D721Med (cell line): Measurements from ENCODE around the gene RBM47.

Experiments used
- DNase-seq: peaks from one replicate; pipeline ENCODE4 v3.0.0; 2011; ENCODE audit warnings: low spot score; ENCODE audit not compliant: insufficient read length
- FAIRE-seq: peaks from 2 replicates; lab custom pipeline; 2011; peaks lifted over from hg19 to GRCh38; lab: Jason Lieb, UNC
- CTCF ChIP-seq: IDR thresholded peaks from 2 replicates; pipeline ENCODE4 v1.5.1; 2012; ENCODE audit warnings: mild to moderate bottlenecking, control low read depth; ENCODE audit not compliant: insufficient read depth; ENCODE audit errors: missing control alignments

The RBM47 gene

GRCh38 chr4:40506066-40506465 is 123.6 kb downstream of the RBM47 start:
- TF ChIP-seq CTCF: no peak
- no peak for DNase-seq
- FAIRE-seq: no peak

GRCh38 chr4:40502934-40503333 is 126.7 kb downstream of the RBM47 start:
- FAIRE-seq (no peak), DNase-seq (no peak)
- no peak for TF ChIP-seq CTCF

GRCh38 chr4:40502220-40502619 is 127.4 kb downstream of the RBM47 start:
- no peak for TF ChIP-seq CTCF
- no peak for FAIRE-seq
- no peak for DNase-seq

- no peak for TF ChIP-seq CTCF
- DNase-seq (no peak), FAIRE-seq (no peak)
Measured at GRCh38 chr4:40500781-40501180, 128.9 kb downstream of the RBM47 start.

GRCh38 chr4:40493160-40493559 is 136.5 kb downstream of the RBM47 start:
- no peak for DNase-seq
- FAIRE-seq: no peak
- no peak for TF ChIP-seq CTCF

- TF ChIP-seq CTCF: no peak
- no peak for DNase-seq
- FAIRE-seq: no peak
Measured at GRCh38 chr4:40492691-40493090, 137.0 kb downstream of the RBM47 start.

- DNase-seq (no peak), FAIRE-seq (no peak)
- no peak for TF ChIP-seq CTCF
Measured at GRCh38 chr4:40490481-40490880, 139.2 kb downstream of the RBM47 start.
